ENCODE data around the gene CCDC88B. TPM values are rescaled to one million over a fixed set of nuclear protein-coding genes. Genes with fewer than 3 reads are reported as not detected.

The CCDC88B gene
- total and polyA plus RNA-seq, 2 of the 8 experiments (the other 6 are each of a cell fraction or from before 2014, with no cell fraction given): 5.9 to 12.5 TPM

- TF ChIP-seq CBX5 (IDR thresholded peaks at IDR 0.05; ENCODE audit: low read depth, low read length) (no peak), EZH2 (IDR thresholded peaks at IDR 0.05; ENCODE audit: low read depth, low read length, severe bottlenecking) (no peak), RXRA (IDR thresholded peaks at IDR 0.05; ENCODE audit: insufficient read depth, low read depth, low read length) (no peak), CEBPB (IDR thresholded peaks at IDR 0.05; ENCODE audit: low read depth, low read length) (no peak), MAX (IDR thresholded peaks at IDR 0.05) (no peak), RFX5 (IDR thresholded peaks at IDR 0.05; ENCODE audit: borderline replicate concordance, low read depth, low read length) (no peak)
Observed at GRCh38 chr11:64366751-64367150, 26.7 kb downstream of the CCDC88B start (continued).

All from H1 (cell line).